Measurements from ENCODE around the gene TOX4.
"Not testable (repeated sequence)": the region's sequence is repeated elsewhere in the genome, so short reads cannot be mapped to it uniquely, and the experiment has no call there.

Gene TOX4

DNA sequence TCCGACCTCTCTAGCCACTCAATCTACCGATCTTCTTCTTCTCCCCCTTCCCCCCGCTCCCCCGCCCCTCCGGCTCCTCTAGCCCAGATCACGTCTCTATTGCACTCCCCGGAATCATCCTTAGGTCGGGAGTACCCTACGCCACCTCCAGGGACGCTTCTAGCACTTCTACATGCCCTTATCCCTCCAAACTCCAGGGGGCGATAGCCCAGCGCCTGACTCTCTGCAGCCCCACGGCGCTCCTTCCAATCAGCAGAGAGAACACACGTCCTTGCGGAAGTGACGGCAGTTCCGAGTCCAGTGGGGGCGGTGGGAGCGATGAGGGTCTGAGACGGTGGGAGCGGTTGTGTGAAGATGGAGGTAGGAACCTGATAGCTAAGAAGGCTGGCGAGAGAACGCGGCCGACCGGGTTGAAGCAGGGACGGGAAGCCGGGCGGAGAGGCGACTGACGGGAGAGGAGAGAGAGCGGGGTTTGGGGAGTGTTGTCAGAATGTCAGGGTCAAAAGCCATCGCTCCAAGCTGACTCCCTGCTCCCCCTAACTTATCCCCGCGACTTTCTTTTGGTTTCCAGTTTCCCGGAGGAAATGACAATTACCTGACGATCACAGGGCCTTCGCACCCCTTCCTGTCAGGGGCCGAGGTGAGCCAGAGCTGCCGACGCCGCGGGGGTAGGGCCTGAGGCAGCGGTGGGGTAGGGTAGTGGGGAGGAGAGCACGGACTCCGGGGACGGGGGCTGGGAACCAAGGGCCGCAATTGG lies at the start of gene TOX4, which contains the start of gene RAB2B:
TOX4 (plus strand) TSS at position 271 of the 757 bp plus-strand sequence; CDS start at position 355, 84 bp downstream.
RAB2B (minus strand) TSS at position 35 of the 757 bp plus-strand sequence. CDS start 87 bp downstream, outside the sequence.
- DNase-seq (ENCODE audit: low spot score), result peak; percentile 98

DNA sequence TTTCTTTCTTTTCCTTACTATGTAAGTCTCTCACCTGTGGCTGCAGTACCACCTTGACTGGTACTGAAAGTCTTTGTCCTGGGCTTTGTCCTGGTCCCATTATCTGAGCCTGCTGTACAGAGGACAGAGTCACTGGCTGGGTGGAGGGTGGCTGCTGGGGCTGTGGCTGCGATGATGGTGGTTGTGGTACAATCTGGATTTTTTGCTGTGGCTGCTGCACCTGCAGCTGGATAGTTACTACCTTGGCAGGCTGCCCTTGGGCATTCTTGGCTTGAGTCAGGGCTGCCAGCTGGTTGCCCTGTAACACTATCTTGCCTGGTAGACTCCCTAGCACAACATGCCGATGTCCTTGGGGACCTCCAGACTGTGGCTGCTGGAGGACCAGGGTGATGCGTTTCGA lies 48.1 kb upstream of the TOX4 start:
- no peak for DNase-seq (ENCODE audit: low spot score)

DNA sequence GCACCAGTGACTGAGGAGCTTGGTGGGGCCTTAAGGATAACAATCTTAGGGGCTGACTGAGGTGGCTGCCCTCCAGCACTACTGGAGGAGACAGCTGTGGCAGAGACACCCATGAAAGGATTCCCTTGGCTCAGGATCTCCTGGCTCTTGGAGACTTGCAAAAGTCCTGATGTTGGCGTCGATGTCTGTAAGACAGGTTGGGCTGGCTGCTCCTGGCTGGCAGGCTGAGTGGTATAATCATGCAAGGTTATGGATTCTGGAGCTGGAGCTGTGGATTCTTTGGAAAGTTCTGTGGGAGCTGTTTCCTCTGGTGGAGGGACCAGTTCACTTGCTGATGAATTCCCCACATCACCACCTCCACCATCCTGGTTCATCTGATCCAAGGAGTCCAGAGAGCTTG lies 45.9 kb upstream of the TOX4 start:
- no peak for DNase-seq (ENCODE audit: low spot score)

DNA sequence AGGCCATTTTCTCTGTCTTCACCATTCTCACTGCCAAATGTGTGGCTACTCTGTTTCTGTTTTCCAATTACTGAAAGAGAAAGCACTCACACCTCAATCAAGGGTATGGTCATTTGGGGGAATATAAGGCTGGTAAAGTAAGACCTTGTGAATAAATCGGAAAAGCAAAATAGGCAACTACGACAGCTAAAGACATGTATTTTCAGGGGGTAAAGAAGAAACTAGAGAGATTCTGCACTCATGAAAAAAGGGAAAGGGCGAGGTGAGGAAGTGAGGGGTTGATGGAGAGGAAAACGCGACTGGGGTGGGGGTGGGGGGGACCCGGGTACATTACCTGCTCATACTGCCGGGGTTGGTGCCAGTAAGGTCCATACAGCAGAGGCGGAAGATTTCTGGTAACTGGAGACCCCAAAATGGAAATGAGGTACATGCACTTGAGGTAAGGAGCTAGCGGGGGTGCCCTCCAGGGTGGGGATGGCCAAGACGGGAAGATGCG lies 40.4 kb upstream of the TOX4 start:
- peak; percentile 33 for DNase-seq (ENCODE audit: low spot score)

DNA sequence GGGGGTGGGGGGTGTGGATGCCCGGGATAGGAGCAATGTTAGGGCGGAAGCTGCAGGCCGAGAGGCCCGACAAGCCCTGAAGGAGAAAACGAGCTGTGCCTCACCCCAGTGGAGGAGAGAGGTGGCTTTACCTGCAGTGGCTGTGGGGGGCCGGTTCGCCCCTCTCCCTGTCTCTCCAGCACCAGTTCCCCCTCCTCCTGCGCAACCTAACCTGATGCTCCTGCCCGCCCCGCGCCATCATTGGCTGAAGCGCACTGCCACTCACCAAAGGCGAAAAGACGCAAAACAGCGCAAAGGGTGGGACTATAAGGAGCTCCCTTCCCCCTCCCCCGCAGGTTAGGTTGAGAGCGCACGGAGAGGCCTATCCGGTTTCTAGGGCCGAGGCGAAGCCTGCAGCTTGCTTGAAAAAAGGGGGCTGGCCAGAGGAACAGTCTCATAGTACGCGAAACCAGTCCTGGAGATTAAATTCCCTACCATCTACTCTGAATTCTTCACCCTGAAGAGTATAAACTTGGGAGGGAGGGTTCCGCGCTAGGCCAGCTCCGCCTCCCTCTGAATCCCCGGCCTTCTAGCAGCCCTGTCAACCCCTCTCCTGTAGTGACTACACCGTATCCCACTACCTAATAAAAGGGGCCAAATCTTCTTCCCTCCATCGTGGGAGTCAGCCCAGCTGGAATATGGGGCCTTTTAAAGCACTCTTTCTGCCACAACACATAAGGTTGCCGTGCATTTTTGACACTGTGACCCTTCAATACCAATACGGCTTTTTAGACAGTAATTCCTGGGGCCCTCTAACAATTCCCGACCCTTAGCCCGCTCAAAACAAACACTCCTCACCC lies 39.7 kb upstream of the TOX4 start:
- DNase-seq (ENCODE audit: low spot score), result peak; percentile 99

DNA sequence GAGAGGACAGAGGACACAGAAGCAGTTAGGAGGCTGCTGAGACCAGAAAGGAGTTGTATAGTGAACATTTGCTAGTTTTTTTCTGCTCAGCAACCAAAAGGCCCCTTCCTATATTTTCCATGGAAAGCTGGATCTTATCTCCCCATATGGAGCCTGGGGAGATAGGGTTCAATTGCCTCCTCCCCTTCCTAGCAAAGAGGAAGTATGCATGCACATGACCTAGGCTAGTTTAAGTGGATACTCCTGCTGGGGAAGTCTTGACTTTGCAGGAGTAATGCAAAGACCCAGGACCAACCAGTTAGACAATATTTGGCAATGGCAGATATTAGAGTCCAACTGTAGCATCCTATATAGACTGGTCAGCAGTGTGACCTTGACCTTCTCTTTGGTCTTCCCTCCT lies 36.1 kb upstream of the TOX4 start:
- DNase-seq (ENCODE audit: low spot score), result no peak

DNA sequence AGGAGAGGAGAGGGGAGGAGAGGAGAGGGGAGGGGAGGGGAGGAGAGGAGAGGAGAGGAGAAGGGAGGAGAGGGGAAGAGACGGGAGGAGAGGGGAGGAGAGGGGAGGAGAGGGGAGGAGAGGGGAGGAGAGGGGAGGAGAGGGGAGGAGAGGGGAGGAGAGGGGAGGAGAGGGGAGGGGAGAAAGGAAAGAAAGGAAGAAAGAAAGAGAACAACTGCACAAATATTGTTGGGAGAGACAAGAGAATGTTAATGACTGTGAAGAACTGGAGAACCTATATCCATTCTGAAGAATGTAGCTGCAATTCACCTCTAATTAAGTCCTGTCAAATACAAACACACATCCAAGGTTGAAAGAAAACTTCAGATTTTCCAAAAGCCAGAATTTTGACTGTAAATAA lies 34.3 kb upstream of the TOX4 start:
- DNase-seq (ENCODE audit: low spot score), result not testable (repeated sequence)

DNA sequence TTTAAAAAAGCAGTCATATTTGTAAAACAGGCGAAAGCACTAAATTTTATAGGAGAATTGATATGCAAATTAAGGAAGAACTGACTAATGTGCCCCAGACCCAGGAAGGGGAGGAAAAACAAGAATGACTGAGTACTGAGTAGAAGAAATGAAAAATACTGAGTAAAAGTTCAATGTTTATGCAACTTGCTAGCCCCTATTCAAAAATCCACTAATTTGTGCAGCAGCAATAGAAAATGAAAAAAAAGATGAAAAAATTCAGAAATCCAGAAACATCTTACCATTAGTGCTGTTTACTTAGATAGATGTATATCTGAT lies 27.1 kb upstream of the TOX4 start:
- DNase-seq (ENCODE audit: low spot score), result no peak

DNA sequence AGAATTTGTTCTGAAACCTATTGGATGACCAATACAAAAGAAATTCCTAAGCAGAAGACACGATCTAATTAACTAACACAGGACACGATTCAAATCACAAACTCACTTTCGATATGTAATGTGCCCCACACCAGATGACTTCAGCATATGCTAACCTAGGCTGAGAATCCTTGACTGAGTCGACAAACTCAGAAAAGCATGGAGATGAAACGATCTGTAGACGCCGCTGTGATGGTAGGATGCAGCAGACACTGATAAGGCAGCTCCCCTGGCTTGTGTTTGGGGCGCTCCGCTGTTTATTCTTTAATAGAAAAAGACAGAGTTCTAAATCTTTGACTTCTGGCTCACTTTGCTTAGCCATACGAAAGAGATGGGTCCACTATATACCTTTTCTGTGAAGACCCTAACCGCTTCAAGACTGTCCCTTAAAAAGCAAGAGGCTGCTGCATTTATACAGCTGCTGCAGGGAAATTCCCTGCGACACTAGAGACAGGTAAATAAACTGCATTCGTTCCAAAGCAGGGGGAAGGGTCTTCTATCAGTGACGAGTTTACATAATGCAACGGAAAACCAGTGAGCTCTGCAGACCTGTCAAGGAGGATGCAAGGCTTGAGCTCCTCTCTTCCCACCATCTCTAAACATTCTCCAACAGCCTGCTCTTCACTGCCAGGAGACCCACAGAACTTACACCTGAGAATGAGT lies 22.0 kb upstream of the TOX4 start:
- peak; percentile 17 for DNase-seq (ENCODE audit: low spot score)

DNA sequence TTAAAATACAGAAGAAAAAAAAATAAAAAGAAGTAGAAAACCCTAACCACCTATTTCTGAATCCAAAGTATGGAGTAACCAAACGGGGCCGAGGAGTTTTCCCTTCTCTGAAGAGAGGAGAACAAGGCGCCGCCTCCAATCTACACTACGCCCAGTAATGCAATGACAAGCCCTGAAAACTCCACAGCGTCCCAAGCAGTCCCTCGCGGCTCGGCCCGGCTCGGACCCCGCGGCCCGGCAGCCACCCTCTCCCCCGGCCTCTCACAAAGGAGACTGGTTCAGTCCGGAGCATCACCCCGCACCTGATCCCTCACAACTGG lies 21.4 kb upstream of the TOX4 start:
- no peak for DNase-seq (ENCODE audit: low spot score)

DNA sequence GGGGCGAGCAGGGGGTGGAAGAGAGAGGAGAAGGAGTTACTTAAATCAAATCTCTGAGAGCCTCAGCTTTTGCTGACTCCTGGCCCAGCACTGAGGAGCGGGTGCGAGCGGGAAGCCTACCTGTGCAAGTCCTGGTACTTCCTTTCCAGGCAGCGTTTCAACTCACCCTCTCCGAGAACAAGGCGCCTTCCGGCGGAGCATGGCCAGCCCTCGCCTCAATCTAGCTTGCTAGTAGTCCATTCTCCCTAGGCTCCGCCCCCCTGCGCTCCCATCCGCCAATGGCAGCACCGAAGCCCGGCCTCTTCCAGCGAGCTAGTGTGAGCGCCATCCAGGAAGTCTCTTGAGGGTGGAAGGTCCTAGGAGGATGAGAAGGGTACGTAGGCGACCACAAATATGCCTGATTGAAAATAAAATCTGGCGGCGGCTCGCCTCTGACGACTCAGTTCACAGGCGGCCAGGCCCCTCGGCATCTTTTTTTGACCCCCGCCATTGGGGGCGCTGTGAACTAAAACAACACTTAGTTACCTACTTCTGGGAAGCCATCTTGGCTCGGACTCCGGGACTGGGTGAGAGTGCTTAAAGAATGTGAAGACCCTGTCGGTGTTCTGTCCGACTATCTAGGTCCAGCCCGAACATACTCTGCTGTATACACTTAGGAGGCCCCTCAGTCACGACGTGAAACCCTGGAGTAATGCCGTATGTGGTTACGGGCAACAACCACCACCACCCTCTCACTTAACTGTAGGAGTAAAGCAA lies 20.9 kb upstream of the TOX4 start, which contains the start of gene CHD8:
CHD8 (minus strand) TSS at position 212 of the 756 bp plus-strand sequence. CDS start 24,480 bp downstream, outside the sequence.
- DNase-seq (ENCODE audit: low spot score), result peak; percentile 99

DNA sequence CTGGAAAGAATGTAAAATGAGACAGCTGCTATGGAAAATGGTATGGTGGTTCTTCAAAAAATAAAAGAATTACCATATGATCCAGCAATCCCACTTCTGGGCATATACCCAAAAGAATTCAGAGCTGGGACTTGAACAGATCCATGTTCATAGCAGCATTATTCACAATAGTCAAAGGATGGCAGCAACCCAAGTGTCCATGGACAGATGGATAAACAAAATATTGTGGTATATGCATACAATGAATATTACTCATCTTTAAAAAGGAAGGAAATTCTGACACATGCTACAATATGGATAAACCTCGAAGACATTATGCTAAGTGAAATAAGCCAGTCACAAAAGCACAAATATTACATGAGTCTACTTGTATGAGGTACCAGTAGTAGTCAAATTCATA lies 9.4 kb upstream of the TOX4 start:
- no peak for DNase-seq (ENCODE audit: low spot score)

DNA sequence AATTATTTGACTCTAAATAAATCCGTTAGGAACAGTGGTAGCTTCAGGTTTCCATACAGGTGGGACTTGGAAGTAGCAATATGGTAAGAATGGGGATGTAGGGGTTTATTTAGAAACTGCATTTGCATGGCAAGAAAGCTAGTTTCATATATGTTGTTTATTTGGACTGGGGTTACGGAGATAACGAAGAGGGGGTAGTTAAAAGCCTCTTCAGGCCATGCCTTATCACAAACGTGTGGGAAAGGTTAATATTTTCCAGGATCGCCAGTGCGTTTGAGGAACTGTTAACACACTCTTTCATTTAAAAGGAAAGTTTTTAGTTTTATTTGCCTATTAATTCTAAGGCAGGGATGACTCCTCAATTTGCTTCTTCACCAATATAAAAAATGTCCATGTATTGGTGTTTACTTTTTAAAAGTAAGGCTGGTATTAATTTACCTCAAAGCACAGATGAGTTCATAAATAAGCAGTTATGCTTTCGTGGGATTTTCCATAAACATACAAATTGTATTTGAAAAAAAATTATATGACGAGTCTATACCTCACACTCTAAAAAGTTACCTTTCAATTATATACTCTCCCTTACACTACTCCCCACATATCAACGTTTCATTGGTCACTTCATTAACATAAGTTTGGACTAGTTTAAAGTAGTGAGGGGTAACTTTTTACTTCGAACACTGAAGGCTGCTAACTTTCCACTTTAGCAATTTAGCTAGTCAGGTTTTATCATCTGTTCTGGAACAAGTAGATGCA lies 1.1 kb upstream of the TOX4 start:
- DNase-seq (ENCODE audit: low spot score), result peak; percentile 36

DNA sequence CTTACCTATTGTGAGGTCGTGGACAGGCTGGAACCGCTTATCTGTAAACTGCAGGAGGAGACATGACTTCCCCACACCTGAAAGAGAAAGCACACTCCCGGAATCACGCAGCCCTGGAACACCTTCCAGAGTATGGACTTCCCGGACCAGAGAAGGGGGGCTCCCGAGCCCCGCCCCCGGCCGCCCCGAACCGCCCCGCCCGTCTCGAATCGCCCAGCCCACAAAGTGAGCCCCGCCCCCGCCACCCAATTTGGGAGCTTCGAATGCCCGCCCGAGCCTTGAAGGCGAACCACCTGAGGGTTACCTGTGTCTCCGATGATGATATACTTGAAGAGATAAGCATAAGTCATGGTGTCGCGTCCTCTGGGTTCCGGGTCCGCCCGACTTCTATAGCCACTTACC lies 471 bp upstream of the TOX4 start:
- DNase-seq (ENCODE audit: low spot score), result no peak

DNA sequence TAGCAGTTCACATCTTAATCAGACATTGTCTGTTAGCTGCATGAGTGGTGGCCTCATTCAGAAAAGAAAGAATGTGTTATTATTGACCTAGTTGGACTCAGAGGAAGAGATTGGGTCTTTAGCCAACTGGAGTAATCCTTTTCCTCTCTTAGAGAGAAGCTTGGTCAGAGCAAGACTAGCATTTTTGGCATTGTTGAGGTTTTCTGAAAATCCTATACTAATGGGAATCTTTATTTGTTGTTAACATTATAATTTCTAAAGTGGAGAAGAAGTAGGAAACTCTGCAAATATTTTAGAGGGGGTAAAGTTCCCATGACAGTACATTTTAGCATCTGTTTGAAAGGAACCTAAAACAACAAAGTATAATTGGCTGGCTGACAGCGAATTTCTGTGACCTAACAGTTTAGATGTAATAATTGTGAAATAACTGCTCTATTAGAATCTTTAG lies 9.7 kb downstream of the TOX4 start:
- no peak for DNase-seq (ENCODE audit: low spot score)

DNA sequence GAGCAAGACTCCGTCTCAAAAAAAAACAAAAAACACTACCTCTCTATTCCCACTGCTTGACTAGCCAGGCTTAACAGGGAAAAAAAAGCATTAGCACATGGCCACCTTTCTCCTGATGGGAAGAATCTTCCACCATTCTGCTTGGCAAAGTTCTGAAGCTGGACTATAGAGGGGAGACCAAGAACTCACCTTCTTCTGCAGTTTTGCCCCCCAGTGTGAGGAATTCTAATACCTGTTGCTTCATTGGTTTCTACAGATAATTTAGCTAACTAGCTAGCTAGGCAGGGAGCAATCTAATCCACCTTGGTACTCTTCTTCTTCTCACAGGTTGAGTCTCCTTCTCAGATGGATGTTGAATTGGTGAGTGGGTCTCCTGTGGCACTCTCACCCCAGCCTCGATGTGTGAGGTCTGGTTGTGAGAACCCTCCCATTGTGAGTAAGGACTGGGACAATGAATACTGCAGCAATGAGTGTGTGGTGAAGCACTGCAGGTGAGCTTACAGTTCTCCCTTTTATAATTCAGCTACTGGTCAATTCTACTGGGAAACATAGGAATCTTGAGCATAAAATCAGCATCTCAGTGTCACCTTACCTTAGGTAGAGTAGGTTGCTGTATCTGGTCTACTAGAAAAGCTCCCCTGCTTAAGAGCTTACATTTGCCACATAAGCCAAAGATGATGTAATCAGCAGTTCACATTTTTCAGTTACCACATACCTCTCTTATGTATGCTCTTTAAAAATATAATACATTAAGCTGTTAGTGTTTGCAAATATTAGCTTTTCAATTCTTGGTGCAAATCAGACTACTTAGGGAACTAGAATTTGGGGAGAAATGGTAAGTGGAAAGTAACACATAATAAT lies 18.1 kb downstream of the TOX4 start:
- DNase-seq (ENCODE audit: low spot score), result no peak

DNA sequence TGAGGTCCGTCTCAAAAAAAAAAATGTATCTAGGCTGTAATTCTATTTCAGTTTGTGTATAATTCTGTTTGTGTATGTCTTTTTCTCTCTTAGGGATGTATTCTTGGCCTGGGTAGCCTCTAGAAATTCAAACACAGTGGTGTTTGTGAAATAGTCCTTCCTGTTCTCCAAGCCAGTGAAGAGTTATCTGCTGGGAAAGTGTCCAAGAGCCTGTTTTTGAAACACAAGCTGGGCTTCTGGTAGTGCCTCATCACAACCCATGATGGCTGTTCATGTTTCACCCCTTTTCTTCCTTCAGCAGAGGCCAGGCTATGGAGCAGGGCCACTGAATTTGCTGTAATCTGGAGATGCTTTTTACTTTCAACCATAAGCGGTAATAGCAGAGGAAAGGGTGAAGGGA lies 19.5 kb downstream of the TOX4 start:
- DNase-seq (ENCODE audit: low spot score), result no peak

DNA sequence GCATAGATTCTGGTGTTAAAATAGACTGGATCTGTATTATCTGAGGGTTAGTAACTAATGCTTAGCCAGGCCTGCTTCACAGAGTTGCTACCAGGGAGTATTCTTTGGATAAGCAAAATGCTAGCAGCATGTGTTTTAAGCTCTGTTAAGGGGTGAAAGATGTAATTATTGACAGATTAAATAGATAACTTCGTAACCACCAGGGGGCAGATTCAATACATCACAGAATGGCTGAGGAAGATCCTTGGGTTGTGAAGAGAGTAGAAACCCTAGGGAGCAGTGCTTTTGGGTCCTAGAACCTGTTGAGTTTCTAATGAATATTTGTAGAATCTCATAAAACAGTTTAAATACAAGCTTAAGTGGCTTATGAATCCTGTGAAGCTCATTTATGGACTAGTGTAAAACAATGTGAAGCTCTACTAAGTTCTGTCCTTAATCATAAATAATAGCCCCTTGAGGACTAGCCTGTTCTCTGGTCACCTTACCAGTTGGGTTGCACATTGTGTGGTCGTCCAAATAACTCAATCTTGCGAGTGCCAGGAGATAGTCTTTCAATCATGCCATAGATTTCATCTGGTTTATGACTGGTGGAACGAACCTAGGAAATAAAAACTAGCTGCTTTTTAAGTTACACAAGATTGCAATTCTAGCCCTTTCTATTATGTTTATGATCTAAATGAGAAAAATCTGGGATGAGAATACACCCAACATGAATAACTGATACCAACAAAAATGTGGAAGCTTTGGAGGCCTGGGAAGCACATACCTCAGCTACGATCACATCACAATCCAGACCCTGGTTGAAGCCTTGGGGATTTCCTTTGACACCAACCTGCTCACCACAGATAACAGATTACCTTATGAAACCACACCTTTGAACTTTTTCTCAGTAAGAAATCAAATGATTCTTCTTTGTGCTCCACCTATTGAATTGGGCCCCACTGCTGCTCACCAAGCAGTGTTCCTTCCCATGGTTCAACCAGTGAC lies 21.8 kb downstream of the TOX4 start:
- peak; percentile 67 for DNase-seq (ENCODE audit: low spot score)

DNA sequence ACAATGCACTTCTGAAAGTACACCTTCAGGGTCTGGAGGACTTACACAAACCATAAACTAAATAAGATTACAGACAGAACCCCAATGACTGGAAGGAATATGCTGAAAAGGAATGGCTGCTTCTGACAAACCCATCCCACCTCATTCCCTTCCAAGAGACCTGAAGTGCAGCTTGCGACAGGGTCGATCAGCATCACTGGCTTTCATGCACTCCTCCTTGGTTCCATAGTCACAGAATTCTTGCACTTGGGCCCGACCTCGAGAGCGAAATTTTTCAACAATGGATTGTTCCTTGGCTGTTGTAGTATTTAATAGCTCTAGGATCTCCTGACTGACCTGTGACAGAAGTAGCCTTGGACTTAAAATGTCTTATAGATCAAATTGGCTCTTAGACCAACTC lies 24.6 kb downstream of the TOX4 start:
- DNase-seq (ENCODE audit: low spot score), result no peak
